ENCODE results near the gene PARN.
"Not testable (repeated sequence)": the region's sequence is repeated elsewhere in the genome, so short reads cannot be mapped to it uniquely, and the experiment has no call there.

Gene PARN
- long read RNA-seq, donor 1: 0 reads
- long read RNA-seq, donor 2, partial matches to known transcripts: 0 of 1 reads
- long read RNA-seq, donor 2, other reads (novel, unspliced or antisense): 0 of 1 reads
- long read RNA-seq, donor 3, partial matches to known transcripts: 0 of 2 reads
- long read RNA-seq, donor 3, other reads (novel, unspliced or antisense): 0 of 2 reads
- long read RNA-seq, donor 4, partial matches to known transcripts: 90 of 103 reads
- long read RNA-seq, donor 4, other reads (novel, unspliced or antisense): 13 of 103 reads
- long read RNA-seq, donor 5, partial matches to known transcripts: 0 of 2 reads
- long read RNA-seq, donor 5, other reads (novel, unspliced or antisense): 0 of 2 reads
- long read RNA-seq, donor 6, partial matches to known transcripts: 0 of 3 reads
- long read RNA-seq, donor 6, other reads (novel, unspliced or antisense): 0 of 3 reads
- long read RNA-seq, donor 7: 0 reads
- long read RNA-seq, donor 8, partial matches to known transcripts: 0 of 1 reads
- long read RNA-seq, donor 8, other reads (novel, unspliced or antisense): 0 of 1 reads

- DNase-seq: peak; percentile 93
Measured at GRCh38 chr16:14629919-14630619, at the start of gene PARN. Gene PARN (minus strand): TSS chr16:14630260. CDS start chr16:14630125, 135 bp downstream.

GRCh38 chr16:14678748-14679497, 48.9 kb upstream of the PARN start:
- no peak for DNase-seq

GRCh38 chr16:14677627-14678026, 47.6 kb upstream of the PARN start:
- no peak for DNase-seq

- no peak for DNase-seq
Measured at GRCh38 chr16:14676633-14677032, 46.6 kb upstream of the PARN start.

GRCh38 chr16:14672403-14672971, 42.4 kb upstream of the PARN start:
- no peak for DNase-seq

- DNase-seq: no peak
Measured at GRCh38 chr16:14669776-14670175, 39.7 kb upstream of the PARN start.

- DNase-seq: no peak
Measured at GRCh38 chr16:14668556-14669223, 38.6 kb upstream of the PARN start.

- DNase-seq: no peak
Measured at GRCh38 chr16:14667347-14668266, 37.5 kb upstream of the PARN start.

GRCh38 chr16:14658063-14658462, 28.0 kb upstream of the PARN start:
- no peak for DNase-seq

GRCh38 chr16:14652726-14653125, 22.7 kb upstream of the PARN start:
- DNase-seq: no peak

GRCh38 chr16:14650629-14651028, 20.6 kb upstream of the PARN start:
- DNase-seq: no peak

- DNase-seq: no peak
Measured at GRCh38 chr16:14649816-14650215, 19.8 kb upstream of the PARN start.

GRCh38 chr16:14641926-14642325, 11.9 kb upstream of the PARN start:
- DNase-seq: no peak

- DNase-seq: no peak
Measured at GRCh38 chr16:14641206-14641605, 11.1 kb upstream of the PARN start.

GRCh38 chr16:14640538-14640937, 10.5 kb upstream of the PARN start:
- DNase-seq: no peak

GRCh38 chr16:14636951-14637240, 6.8 kb upstream of the PARN start:
- DNase-seq: not testable (repeated sequence)

- not testable (repeated sequence) for DNase-seq
Measured at GRCh38 chr16:14636179-14636950, 6.3 kb upstream of the PARN start.

GRCh38 chr16:14635395-14636165, 5.5 kb upstream of the PARN start:
- DNase-seq: no peak

- DNase-seq: no peak
Measured at GRCh38 chr16:14634389-14634725, 4.3 kb upstream of the PARN start.
